ENCODE measurements around the gene SHH. TPM values are rescaled to one million over a fixed set of nuclear protein-coding genes. Genes with fewer than 3 reads are reported as not detected.

SHH gene
- total RNA-seq, 1 experiment from 2014 or later: 0.26 TPM

DNA sequence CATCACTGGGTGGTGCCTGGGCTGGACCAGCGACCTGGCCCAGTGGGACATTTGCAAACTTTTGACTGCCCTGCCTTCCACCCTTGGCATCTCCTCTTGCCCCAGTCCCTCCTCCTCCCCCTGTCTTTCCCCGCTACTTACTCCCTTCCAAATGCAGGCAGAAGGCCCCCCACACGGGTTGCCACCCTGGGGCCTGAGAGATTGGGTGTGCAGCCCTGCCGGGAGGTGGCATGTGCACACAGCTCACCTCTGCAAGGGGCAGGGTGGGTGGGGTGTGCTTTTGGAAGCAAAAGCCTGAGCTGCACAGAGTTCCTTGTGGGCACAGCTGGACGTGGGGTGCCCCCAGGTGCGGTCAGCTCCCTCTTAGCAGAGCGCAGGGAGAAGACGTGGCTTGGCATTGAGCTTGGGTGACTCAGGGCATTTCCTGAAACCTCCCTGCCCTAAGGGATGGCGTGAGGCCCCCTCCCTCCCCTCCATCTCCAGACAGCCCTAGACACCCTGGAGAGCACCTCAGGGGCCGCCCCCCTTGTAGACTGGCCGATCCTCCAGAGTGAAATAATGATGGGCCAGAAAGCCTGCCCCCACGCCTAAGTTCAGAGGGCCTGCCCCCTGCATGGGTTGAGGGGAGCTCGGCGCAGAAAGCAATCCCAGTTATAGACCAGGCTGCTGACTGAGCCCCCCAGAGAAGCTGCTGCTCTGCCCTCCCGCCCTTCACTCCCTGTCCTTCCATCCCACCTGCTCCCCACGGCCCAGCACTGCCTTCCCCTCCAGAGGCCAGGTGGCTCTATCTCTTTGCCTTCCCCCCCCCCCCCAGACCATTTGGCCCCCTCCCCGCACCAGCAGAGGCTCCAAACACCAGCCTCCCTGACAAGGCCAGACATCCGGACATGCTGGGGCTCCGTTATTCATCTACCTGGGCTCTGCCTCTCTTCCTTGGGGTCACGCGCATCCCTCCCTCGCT is 2.3 kb upstream of the SHH start (continued):
- TF ChIP-seq HMGA2 (CRISPR knock-in tag; IDR thresholded peaks at IDR 0.05) (no peak), FOXK1 (CRISPR knock-in tag; IDR thresholded peaks at IDR 0.05) (no peak), SMAD3 (CRISPR knock-in tag; IDR thresholded peaks at IDR 0.05; ENCODE audit: borderline replicate concordance) (no peak), JAZF1 (CRISPR knock-in tag; IDR thresholded peaks at IDR 0.05) (no peak), IRF2 (CRISPR knock-in tag; IDR thresholded peaks at IDR 0.05; ENCODE audit: borderline replicate concordance, low read depth) (no peak), TCF7 (CRISPR knock-in tag; IDR thresholded peaks at IDR 0.05; ENCODE audit: low read depth) (no peak)
- TF ChIP-seq, protein P1, sequence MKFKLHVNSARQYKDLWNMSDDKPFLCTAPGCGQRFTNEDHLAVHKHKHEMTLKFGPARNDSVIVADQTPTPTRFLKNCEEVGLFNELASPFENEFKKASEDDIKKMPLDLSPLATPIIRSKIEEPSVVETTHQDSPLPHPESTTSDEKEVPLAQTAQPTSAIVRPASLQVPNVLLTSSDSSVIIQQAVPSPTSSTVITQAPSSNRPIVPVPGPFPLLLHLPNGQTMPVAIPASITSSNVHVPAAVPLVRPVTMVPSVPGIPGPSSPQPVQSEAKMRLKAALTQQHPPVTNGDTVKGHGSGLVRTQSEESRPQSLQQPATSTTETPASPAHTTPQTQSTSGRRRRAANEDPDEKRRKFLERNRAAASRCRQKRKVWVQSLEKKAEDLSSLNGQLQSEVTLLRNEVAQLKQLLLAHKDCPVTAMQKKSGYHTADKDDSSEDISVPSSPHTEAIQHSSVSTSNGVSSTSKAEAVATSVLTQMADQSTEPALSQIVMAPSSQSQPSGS (CRISPR knock-in tag; IDR thresholded peaks at IDR 0.05; ENCODE audit: borderline replicate concordance, low read depth): no peak
- TF ChIP-seq, protein P2, sequence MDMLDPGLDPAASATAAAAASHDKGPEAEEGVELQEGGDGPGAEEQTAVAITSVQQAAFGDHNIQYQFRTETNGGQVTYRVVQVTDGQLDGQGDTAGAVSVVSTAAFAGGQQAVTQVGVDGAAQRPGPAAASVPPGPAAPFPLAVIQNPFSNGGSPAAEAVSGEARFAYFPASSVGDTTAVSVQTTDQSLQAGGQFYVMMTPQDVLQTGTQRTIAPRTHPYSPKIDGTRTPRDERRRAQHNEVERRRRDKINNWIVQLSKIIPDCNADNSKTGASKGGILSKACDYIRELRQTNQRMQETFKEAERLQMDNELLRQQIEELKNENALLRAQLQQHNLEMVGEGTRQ (CRISPR knock-in tag; IDR thresholded peaks at IDR 0.05): no peak

DNA sequence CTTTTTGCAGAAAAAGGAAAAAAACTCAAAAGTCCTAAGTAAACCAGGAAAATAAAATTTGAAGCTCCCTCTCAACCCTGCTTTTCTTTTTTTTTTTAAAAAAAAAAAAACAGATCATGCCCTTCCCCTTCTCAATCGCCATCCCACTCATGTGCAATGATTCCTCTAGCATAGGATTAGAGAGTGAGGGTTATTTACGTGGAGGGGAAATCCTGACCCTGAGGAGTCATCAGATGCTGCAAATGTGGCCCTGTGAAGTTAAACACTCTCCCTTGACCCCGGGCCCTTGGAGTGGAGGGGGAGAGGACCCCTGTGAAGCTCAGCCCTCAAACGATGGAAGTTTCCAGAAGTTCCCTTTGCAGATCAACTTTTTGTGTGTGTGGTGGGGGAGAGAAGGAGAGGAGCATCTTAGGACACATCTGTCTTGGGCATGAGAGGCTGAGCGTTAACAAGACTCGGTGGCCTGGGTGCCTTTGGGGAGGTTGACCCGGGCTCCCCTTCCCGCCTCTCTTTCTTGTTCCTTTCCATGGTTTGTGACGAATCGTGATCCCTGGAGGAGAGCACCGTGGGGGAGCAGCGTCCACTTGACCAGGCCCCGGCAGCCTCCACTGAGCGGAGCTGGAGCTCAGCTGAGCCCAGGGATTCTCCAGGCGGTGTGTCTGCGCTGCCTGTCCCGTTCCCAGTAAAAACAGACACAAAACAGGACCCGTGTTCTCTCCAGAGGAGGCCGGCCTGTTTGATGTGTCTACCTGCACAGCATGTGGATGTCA is 1.5 kb upstream of the SHH start:
- DNase-seq (ENCODE audit: low spot score) (no peak), ATAC-seq (no peak)
- ChIA-PET CTCF (interaction anchor here (0.6 to 3.2 kb wide), 6 partner anchors 9 to 1880 kb away, joined by 3 to 14 read pairs (median 4); no protein-coding TSS in a partner anchor), POLR2A (interaction anchor here (0.7 kb wide), 1 partner anchor 1079 kb away, joined by 4 read pairs; the partner anchor contains the start of gene LMBR1)
- Mint-ChIP-seq H3K4me3 (no peak overlapping the region), H3K4me1 (peaks cover 44% of the 10 kb centered on the region), H3K27me3 (ENCODE audit: low read depth) (peaks cover 72% of the 10 kb centered on the region), H3K9me3 (no peaks in the 10 kb centered on the region), H3K27ac (no peak overlapping the region), H3K36me3 (no peaks in the 10 kb centered on the region)
- TF ChIP-seq FOXJ3 (CRISPR knock-in tag; IDR thresholded peaks at IDR 0.05; ENCODE audit: borderline replicate concordance): no peak
- TF ChIP-seq, protein P3, sequence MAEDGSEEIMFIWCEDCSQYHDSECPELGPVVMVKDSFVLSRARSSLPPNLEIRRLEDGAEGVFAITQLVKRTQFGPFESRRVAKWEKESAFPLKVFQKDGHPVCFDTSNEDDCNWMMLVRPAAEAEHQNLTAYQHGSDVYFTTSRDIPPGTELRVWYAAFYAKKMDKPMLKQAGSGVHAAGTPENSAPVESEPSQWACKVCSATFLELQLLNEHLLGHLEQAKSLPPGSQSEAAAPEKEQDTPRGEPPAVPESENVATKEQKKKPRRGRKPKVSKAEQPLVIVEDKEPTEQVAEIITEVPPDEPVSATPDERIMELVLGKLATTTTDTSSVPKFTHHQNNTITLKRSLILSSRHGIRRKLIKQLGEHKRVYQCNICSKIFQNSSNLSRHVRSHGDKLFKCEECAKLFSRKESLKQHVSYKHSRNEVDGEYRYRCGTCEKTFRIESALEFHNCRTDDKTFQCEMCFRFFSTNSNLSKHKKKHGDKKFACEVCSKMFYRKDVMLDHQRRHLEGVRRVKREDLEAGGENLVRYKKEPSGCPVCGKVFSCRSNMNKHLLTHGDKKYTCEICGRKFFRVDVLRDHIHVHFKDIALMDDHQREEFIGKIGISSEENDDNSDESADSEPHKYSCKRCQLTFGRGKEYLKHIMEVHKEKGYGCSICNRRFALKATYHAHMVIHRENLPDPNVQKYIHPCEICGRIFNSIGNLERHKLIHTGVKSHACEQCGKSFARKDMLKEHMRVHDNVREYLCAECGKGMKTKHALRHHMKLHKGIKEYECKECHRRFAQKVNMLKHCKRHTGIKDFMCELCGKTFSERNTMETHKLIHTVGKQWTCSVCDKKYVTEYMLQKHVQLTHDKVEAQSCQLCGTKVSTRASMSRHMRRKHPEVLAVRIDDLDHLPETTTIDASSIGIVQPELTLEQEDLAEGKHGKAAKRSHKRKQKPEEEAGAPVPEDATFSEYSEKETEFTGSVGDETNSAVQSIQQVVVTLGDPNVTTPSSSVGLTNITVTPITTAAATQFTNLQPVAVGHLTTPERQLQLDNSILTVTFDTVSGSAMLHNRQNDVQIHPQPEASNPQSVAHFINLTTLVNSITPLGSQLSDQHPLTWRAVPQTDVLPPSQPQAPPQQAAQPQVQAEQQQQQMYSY (CRISPR knock-in tag; IDR thresholded peaks at IDR 0.05): peak; percentile 13; the same call in 1 of the 2 replicates

DNA sequence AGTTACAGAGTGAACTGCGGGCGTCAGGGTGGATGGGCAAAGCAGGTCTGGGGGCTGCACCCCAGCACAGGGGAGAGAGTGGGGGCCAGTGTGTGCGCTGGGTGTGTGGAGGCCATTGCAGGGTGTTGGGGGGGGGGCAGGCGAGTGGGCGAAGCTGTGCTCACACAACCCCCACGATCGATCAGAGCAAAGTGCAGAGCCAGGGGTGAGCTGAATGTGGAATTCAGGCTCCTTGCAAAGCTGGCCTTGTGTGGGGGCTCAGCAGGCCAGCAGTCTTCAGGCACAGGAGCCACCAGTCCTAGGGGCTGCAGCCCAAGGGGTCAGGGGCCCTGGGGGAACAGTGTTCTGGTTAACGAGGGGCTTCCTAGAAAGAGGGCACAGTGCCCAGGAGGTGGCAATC is 862 bp upstream of the SHH start:
- H3K9me3 Mint-ChIP-seq: no peaks in the 10 kb centered on the region
- H3K27me3 Mint-ChIP-seq (ENCODE audit: low read depth): peaks cover 78% of the 10 kb centered on the region
- POLR2A ChIA-PET: interaction anchor here (0.7 kb wide), 1 partner anchor 1080 kb away, joined by 4 read pairs; the partner anchor contains the start of gene LMBR1
- peaks cover 45% of the 10 kb centered on the region for H3K4me1 Mint-ChIP-seq
- H3K27ac Mint-ChIP-seq: no peak overlapping the region
- CTCF ChIA-PET: interaction anchor here (1.1 to 3.2 kb wide), 2 partner anchors 9 to 1015 kb away, joined by 3 to 14 read pairs; no protein-coding TSS in a partner anchor
- DNase-seq (ENCODE audit: low spot score) (no peak), ATAC-seq (no peak)
- no peak overlapping the region for H3K4me3 Mint-ChIP-seq
- H3K36me3 Mint-ChIP-seq: no peaks in the 10 kb centered on the region
- TF ChIP-seq ZNF121 (CRISPR knock-in tag; IDR thresholded peaks at IDR 0.05) (no peak), GTF2I (CRISPR knock-in tag; conservative IDR thresholded peaks at IDR 0.05) (no peak)
- TF ChIP-seq, protein P4, sequence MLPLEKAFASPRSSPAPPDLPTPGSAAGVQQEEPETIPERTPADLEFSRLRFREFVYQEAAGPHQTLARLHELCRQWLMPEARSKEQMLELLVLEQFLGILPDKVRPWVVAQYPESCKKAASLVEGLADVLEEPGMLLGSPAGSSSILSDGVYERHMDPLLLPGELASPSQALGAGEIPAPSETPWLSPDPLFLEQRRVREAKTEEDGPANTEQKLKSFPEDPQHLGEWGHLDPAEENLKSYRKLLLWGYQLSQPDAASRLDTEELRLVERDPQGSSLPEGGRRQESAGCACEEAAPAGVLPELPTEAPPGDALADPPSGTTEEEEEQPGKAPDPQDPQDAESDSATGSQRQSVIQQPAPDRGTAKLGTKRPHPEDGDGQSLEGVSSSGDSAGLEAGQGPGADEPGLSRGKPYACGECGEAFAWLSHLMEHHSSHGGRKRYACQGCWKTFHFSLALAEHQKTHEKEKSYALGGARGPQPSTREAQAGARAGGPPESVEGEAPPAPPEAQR (CRISPR knock-in tag; IDR thresholded peaks at IDR 0.05): no peak
- TF ChIP-seq, protein P5, sequence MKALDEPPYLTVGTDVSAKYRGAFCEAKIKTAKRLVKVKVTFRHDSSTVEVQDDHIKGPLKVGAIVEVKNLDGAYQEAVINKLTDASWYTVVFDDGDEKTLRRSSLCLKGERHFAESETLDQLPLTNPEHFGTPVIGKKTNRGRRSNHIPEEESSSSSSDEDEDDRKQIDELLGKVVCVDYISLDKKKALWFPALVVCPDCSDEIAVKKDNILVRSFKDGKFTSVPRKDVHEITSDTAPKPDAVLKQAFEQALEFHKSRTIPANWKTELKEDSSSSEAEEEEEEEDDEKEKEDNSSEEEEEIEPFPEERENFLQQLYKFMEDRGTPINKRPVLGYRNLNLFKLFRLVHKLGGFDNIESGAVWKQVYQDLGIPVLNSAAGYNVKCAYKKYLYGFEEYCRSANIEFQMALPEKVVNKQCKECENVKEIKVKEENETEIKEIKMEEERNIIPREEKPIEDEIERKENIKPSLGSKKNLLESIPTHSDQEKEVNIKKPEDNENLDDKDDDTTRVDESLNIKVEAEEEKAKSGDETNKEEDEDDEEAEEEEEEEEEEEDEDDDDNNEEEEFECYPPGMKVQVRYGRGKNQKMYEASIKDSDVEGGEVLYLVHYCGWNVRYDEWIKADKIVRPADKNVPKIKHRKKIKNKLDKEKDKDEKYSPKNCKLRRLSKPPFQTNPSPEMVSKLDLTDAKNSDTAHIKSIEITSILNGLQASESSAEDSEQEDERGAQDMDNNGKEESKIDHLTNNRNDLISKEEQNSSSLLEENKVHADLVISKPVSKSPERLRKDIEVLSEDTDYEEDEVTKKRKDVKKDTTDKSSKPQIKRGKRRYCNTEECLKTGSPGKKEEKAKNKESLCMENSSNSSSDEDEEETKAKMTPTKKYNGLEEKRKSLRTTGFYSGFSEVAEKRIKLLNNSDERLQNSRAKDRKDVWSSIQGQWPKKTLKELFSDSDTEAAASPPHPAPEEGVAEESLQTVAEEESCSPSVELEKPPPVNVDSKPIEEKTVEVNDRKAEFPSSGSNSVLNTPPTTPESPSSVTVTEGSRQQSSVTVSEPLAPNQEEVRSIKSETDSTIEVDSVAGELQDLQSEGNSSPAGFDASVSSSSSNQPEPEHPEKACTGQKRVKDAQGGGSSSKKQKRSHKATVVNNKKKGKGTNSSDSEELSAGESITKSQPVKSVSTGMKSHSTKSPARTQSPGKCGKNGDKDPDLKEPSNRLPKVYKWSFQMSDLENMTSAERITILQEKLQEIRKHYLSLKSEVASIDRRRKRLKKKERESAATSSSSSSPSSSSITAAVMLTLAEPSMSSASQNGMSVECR (CRISPR knock-in tag; IDR thresholded peaks at IDR 0.05; ENCODE audit: borderline replicate concordance): no peak
- TF ChIP-seq, protein P6, sequence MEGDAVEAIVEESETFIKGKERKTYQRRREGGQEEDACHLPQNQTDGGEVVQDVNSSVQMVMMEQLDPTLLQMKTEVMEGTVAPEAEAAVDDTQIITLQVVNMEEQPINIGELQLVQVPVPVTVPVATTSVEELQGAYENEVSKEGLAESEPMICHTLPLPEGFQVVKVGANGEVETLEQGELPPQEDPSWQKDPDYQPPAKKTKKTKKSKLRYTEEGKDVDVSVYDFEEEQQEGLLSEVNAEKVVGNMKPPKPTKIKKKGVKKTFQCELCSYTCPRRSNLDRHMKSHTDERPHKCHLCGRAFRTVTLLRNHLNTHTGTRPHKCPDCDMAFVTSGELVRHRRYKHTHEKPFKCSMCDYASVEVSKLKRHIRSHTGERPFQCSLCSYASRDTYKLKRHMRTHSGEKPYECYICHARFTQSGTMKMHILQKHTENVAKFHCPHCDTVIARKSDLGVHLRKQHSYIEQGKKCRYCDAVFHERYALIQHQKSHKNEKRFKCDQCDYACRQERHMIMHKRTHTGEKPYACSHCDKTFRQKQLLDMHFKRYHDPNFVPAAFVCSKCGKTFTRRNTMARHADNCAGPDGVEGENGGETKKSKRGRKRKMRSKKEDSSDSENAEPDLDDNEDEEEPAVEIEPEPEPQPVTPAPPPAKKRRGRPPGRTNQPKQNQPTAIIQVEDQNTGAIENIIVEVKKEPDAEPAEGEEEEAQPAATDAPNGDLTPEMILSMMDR (IDR thresholded peaks at IDR 0.05): no peak

Data from WTC11 (cell line).